ENCODE data around the gene RILPL1.
"Not testable (repeated sequence)": the region's sequence is repeated elsewhere in the genome, so short reads cannot be mapped to it uniquely, and the experiment has no call there.

The RILPL1 gene

GRCh38 chr12:123506059-123506842 lies 27.3 kb downstream of the RILPL1 start:
- H3K4me3 ChIP-seq (ENCODE audit: low read depth, low read length) = no peak overlapping the region
- TF ChIP-seq, protein P1, sequence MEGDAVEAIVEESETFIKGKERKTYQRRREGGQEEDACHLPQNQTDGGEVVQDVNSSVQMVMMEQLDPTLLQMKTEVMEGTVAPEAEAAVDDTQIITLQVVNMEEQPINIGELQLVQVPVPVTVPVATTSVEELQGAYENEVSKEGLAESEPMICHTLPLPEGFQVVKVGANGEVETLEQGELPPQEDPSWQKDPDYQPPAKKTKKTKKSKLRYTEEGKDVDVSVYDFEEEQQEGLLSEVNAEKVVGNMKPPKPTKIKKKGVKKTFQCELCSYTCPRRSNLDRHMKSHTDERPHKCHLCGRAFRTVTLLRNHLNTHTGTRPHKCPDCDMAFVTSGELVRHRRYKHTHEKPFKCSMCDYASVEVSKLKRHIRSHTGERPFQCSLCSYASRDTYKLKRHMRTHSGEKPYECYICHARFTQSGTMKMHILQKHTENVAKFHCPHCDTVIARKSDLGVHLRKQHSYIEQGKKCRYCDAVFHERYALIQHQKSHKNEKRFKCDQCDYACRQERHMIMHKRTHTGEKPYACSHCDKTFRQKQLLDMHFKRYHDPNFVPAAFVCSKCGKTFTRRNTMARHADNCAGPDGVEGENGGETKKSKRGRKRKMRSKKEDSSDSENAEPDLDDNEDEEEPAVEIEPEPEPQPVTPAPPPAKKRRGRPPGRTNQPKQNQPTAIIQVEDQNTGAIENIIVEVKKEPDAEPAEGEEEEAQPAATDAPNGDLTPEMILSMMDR (IDR thresholded peaks at IDR 0.05; ENCODE audit: borderline replicate concordance, insufficient read depth, low read depth, low read length) = no peak

- TF ChIP-seq, protein P1 (IDR thresholded peaks at IDR 0.05; ENCODE audit: borderline replicate concordance, insufficient read depth, low read depth, low read length) = no peak
- no peak overlapping the region for H3K4me3 ChIP-seq (ENCODE audit: low read depth, low read length)
Observed at GRCh38 chr12:123502163-123502704, 31.3 kb downstream of the RILPL1 start.

GRCh38 chr12:123499332-123499731 lies 34.2 kb downstream of the RILPL1 start:
- no peak overlapping the region for H3K4me3 ChIP-seq (ENCODE audit: low read depth, low read length)
- TF ChIP-seq, protein P1 (IDR thresholded peaks at IDR 0.05; ENCODE audit: borderline replicate concordance, insufficient read depth, low read depth, low read length) = no peak

DNA sequence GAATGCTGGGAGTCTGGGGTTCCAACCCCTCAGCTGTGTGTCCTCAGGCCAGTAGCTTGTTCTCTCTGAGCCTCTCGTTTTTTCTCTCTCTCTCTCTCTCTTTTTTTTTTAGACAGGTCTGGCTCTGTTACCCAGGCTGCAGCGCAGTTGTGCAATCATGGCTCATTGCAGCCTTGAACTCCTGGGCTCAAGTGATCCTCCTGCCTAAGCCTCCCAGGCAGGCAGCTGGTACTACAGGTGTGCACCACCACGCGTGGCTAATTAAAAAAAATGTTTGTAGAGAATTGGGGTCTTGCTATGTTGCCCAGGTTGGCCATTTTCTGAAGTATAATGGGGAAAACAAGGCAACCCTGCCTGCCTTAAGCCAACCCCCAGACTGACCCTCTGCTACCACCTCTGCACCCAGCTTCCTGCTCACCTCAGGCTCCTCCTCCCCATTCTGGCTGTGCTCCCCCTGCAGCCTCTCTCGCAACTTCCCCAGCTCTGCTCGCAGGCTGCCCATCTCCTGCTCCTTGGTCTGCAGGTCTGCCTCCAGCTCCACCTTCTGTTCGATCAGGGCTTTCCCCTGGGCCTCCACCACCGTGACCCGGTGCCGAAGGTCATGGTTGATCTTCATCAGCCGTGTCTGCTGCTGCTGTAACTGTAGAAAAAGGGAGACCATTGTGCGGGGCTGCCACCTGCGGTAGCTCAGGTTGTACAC lies 35.2 kb downstream of the RILPL1 start:
- TF ChIP-seq, protein P1 (IDR thresholded peaks at IDR 0.05; ENCODE audit: borderline replicate concordance, insufficient read depth, low read depth, low read length) = no peak
- H3K4me3 ChIP-seq (ENCODE audit: low read depth, low read length) = no peak overlapping the region

DNA sequence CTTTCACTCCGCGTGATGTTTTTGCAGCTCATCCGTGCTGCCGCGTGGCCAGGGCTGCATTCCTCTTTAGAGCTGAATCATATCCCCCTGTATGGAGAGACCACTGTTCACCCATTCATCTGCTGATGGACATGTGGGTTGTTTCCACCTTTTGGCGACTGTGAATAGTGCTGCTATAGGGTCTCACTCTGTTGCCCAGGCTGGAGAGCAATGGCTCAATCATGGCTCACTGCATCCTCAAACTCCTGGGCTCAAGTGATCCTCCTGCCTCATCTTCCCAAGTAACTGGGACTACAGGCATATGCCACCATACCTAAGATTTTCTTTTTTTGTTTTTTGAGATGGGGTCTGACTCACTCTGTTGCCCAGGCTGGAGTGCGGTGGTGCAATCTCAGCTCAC lies 36.5 kb downstream of the RILPL1 start:
- no peak overlapping the region for H3K4me3 ChIP-seq (ENCODE audit: low read depth, low read length)
- TF ChIP-seq, protein P1 (IDR thresholded peaks at IDR 0.05; ENCODE audit: borderline replicate concordance, insufficient read depth, low read depth, low read length) = no peak

GRCh38 chr12:123494124-123494851 lies 39.2 kb downstream of the RILPL1 start:
- H3K4me3 ChIP-seq (ENCODE audit: low read depth, low read length) = no peak overlapping the region
- TF ChIP-seq, protein P1 (IDR thresholded peaks at IDR 0.05; ENCODE audit: borderline replicate concordance, insufficient read depth, low read depth, low read length) = no peak

DNA sequence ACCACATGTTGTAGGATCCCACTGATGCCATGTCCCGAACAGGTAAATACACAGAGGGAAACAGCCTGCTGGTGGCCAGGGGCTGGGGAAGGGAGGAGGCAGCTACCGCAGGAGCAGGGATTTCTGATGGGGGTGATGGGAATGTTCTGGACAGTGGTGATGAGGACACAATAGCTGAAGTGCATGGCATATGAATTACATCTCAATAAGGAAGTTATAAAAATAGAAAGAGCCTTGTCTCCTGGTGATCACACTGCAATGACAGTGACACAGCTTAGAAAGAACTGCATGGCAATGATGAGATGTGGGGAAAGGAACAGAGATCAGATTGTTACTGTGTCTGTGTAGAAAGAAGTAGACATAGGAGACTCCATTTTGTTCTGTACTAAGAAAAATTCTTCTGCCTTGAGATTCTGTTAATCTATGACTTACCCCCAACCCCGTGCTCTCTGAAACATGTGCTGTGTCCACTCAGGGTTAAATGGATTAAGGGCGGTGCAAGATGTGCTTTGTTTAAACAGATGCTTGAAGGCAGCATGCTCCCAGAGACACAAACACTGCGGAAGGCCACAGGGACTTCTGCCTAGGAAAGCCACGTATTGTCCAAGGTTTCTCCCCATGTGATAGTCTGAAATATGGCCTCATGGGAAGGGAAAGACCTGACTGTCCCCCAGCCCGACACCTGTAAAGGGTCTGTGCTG lies 41.0 kb downstream of the RILPL1 start:
- H3K4me3 ChIP-seq (ENCODE audit: low read depth, low read length) = not testable (repeated sequence)
